Suprapubic skin (tissue), 4 donors: ENCODE measurements around the gene IFNA21.

Experiments used
- CTCF ChIP-seq, 2 donors: fragments of 200-600 bp in 1 of 2; fragments of 450-650 bp in 1 of 2; sonication (generic) in 1 of 2; IDR thresholded peaks; one replicate each; pipeline ENCODE4 v1.5.1; 2016 to 2019; ENCODE audit warnings: antibody characterized with exemption in 2 of 2, mild to moderate bottlenecking in 1 of 2, moderate library complexity in 1 of 2
- POLR2A ChIP-seq, 2 donors: fragments of 450-650 bp; IDR thresholded peaks; one replicate each; pipeline ENCODE4 v1.6.1; 2017; ENCODE audit warnings: antibody characterized with exemption in 2 of 2, mild to moderate bottlenecking in 2 of 2, moderate library complexity in 2 of 2
- POLR2AphosphoS5 ChIP-seq, 3 donors: sonication (generic); formaldehyde crosslinking; IDR thresholded peaks; one replicate each; pipeline ENCODE4 v1.6.1; 2017; ENCODE audit warnings: antibody characterized with exemption in 3 of 3

- TF ChIP-seq POLR2A (IDR thresholded peaks at IDR 0.05) (no peak), POLR2AphosphoS5 (IDR thresholded peaks at IDR 0.05) (no peak), CTCF (IDR thresholded peaks at IDR 0.05) (no peak)
Observed at GRCh38 chr9:21153336-21154017, 13.0 kb downstream of the IFNA21 start.
